ENCODE results near the gene FAM89B. TPM values are rescaled to one million over a fixed set of nuclear protein-coding genes. Genes with fewer than 3 reads are reported as not detected.

Gene FAM89B
- total RNA-seq, 2 experiments from 2014 or later: 12.8 to 22.7 TPM

GRCh38 chr11:65565624-65566453, 6.5 kb upstream of the FAM89B start:
- ChIA-PET CTCF (interaction anchor here (0.6 to 2.9 kb wide), 14 partner anchors 8 to 319 kb away, joined by 3 to 13 read pairs (median 4); partner anchors contain the start of genes EHBP1L1 and SIPA1), POLR2A (interaction anchor here (0.6 to 0.8 kb wide), 9 partner anchors 10 to 358 kb away, joined by 3 to 5 read pairs (median 4); no protein-coding TSS in a partner anchor)
- H3K4me1 Mint-ChIP-seq: peaks cover 42% of the 10 kb centered on the region
- intact Hi-C loops (cut with DNase I, micrococcal nuclease): no loop called here
- DNase-seq: peak; percentile 60
- H3K27ac Mint-ChIP-seq: peak overlapping the region; percentile 94
- ATAC-seq: peak; percentile 10
- peaks cover 18% of the 10 kb centered on the region for H3K36me3 Mint-ChIP-seq (ENCODE audit: low read depth)
- no peaks in the 10 kb centered on the region for H3K27me3 Mint-ChIP-seq
- no peaks in the 10 kb centered on the region for H3K9me3 Mint-ChIP-seq (ENCODE audit: low read depth)
- H3K4me3 Mint-ChIP-seq: peak overlapping the region; percentile 49

GRCh38 chr11:65569164-65569972, 3.0 kb upstream of the FAM89B start:
- Mint-ChIP-seq H3K27me3 (no peaks in the 10 kb centered on the region), H3K4me3 (peak overlapping the region; percentile 97), H3K36me3 (ENCODE audit: low read depth) (peaks cover 33% of the 10 kb centered on the region), H3K27ac (peak overlapping the region; percentile 96), H3K9me3 (ENCODE audit: low read depth) (no peaks in the 10 kb centered on the region), H3K4me1 (peaks cover 58% of the 10 kb centered on the region)
- POLR2A ChIA-PET: interaction anchor here (0.7 to 2.0 kb wide), 8 partner anchors 10 to 150 kb away, joined by 3 to 7 read pairs (median 5); partner anchors contain the start of gene MAP3K11
- DNase-seq (no peak), ATAC-seq (peak; percentile 21)
- intact Hi-C loops (cut with DNase I, micrococcal nuclease): no loop called here
- CTCF ChIA-PET: interaction anchor here (1.0 to 4.6 kb wide), 5 partner anchors 28 to 239 kb away, joined by 3 to 42 read pairs (median 3); partner anchors contain the start of gene PCNX3

- H3K9me3 Mint-ChIP-seq (ENCODE audit: low read depth): no peaks in the 10 kb centered on the region
- POLR2A ChIA-PET: interaction anchor here (0.5 to 2.0 kb wide), 10 partner anchors 11 to 151 kb away, joined by 3 to 7 read pairs (median 5); partner anchors contain the start of gene MAP3K11
- H3K4me1 Mint-ChIP-seq: peaks cover 60% of the 10 kb centered on the region
- no peaks in the 10 kb centered on the region for H3K27me3 Mint-ChIP-seq
- peak; percentile 100 for DNase-seq
- H3K27ac Mint-ChIP-seq: peak within 1 kb of the TSS; percentile 96
- intact Hi-C loops (cut with DNase I, micrococcal nuclease): loop anchor here (1.0 to 5.0 kb wide), 19 partner anchors 15 to 793 kb away; partner anchors contain the start of genes PCNX3 (in 2 of the 2), SLC25A45 (in 2 of the 2), ATG2A (in 1 of the 2) and BANF1 (in 1 of the 2)
- H3K4me3 Mint-ChIP-seq: peak within 1 kb of the TSS; percentile 97
- CTCF ChIA-PET: interaction anchor here (0.5 to 4.6 kb wide), 12 partner anchors 11 to 425 kb away, joined by 3 to 42 read pairs (median 4); partner anchors contain the start of gene PCNX3
- H3K36me3 Mint-ChIP-seq (ENCODE audit: low read depth): peaks cover 35% of the 10 kb centered on the region
- peak; percentile 75 for ATAC-seq
Observed at GRCh38 chr11:65569973-65570918, 2.1 kb upstream of the FAM89B start, which contains the start of gene ZNRD2. Gene ZNRD2, plus strand, starts transcription at chr11:65570477. Its CDS starts 15 bp downstream, at chr11:65570492.

- Mint-ChIP-seq H3K36me3 (ENCODE audit: low read depth) (peaks cover 36% of the 10 kb centered on the region), H3K9me3 (ENCODE audit: low read depth) (no peaks in the 10 kb centered on the region), H3K27ac (peak overlapping the region; percentile 89), H3K27me3 (no peaks in the 10 kb centered on the region), H3K4me3 (peak overlapping the region; percentile 97), H3K4me1 (peaks cover 52% of the 10 kb centered on the region)
- CTCF ChIA-PET: interaction anchor here (0.6 to 4.6 kb wide), 13 partner anchors 11 to 439 kb away, joined by 3 to 42 read pairs (median 4); partner anchors contain the start of gene PCNX3
- no peak for DNase-seq
- no peak for ATAC-seq
- intact Hi-C loops (cut with DNase I, micrococcal nuclease): loop anchor here (2.0 to 5.0 kb wide), 7 partner anchors 17 to 794 kb away; partner anchors contain the start of genes ATG2A (in 1 of the 2), CFL1 (in 1 of the 2), EHD1 (in 1 of the 2) and RAB1B (in 1 of the 2)
- POLR2A ChIA-PET: interaction anchor here (0.6 to 1.9 kb wide), 6 partner anchors 22 to 1068 kb away, joined by 3 to 9 read pairs (median 4); partner anchors contain the start of gene MALAT1
Observed at GRCh38 chr11:65571420-65571819, 918 bp upstream of the FAM89B start.

- H3K27ac Mint-ChIP-seq: peak overlapping the region; percentile 89
- POLR2A ChIA-PET: interaction anchor here (0.7 to 1.9 kb wide), 8 partner anchors 21 to 761 kb away, joined by 3 to 9 read pairs (median 3); partner anchors contain the start of gene MALAT1
- CTCF ChIA-PET: interaction anchor here (0.7 to 4.6 kb wide), 14 partner anchors 9 to 440 kb away, joined by 3 to 42 read pairs (median 4); partner anchors contain the start of gene PCNX3
- H3K9me3 Mint-ChIP-seq (ENCODE audit: low read depth): no peaks in the 10 kb centered on the region
- peak overlapping the region; percentile 97 for H3K4me3 Mint-ChIP-seq
- peaks cover 37% of the 10 kb centered on the region for H3K36me3 Mint-ChIP-seq (ENCODE audit: low read depth)
- ATAC-seq: no peak
- H3K4me1 Mint-ChIP-seq: peaks cover 50% of the 10 kb centered on the region
- H3K27me3 Mint-ChIP-seq: no peaks in the 10 kb centered on the region
- intact Hi-C loops (cut with DNase I, micrococcal nuclease): loop anchor here (1.0 to 5.0 kb wide), 9 partner anchors 17 to 795 kb away; partner anchors contain the start of genes ATG2A (in 1 of the 2), CFL1 (in 1 of the 2), EHD1 (in 1 of the 2) and KAT5 (in 1 of the 2)
- DNase-seq: no peak
Observed at GRCh38 chr11:65571940-65572339, 398 bp upstream of the FAM89B start.

GRCh38 chr11:65573391-65574079, 1.2 kb downstream of the FAM89B start:
- no peak for ATAC-seq
- no peaks in the 10 kb centered on the region for H3K27me3 Mint-ChIP-seq
- peaks cover 52% of the 10 kb centered on the region for H3K4me1 Mint-ChIP-seq
- intact Hi-C loops (cut with DNase I, micrococcal nuclease): loop anchor here (1.0 to 5.0 kb wide), 26 partner anchors 15 to 796 kb away; partner anchors contain the start of genes ATG2A (in 1 of the 2), BANF1 (in 1 of the 2), C11orf68 (in 1 of the 2) and CCDC85B (in 1 of the 2)
- H3K4me3 Mint-ChIP-seq: peak overlapping the region; percentile 90
- peak overlapping the region; percentile 83 for H3K27ac Mint-ChIP-seq
- peaks cover 37% of the 10 kb centered on the region for H3K36me3 Mint-ChIP-seq (ENCODE audit: low read depth)
- ChIA-PET CTCF (interaction anchor here (0.6 to 4.6 kb wide), 12 partner anchors 9 to 696 kb away, joined by 3 to 42 read pairs (median 4); partner anchors contain the start of gene PCNX3), POLR2A (interaction anchor here (1.5 to 1.8 kb wide), 2 partner anchors 33 to 74 kb away, joined by 6 to 9 read pairs; partner anchors contain the start of gene MALAT1)
- DNase-seq: peak; percentile 55
- no peaks in the 10 kb centered on the region for H3K9me3 Mint-ChIP-seq (ENCODE audit: low read depth)

GRCh38 chr11:65574109-65574810, 1.9 kb downstream of the FAM89B start:
- Mint-ChIP-seq H3K4me3 (peak overlapping the region; percentile 90), H3K27me3 (no peaks in the 10 kb centered on the region), H3K9me3 (ENCODE audit: low read depth) (no peaks in the 10 kb centered on the region), H3K27ac (peak overlapping the region; percentile 95), H3K36me3 (ENCODE audit: low read depth) (peaks cover 35% of the 10 kb centered on the region), H3K4me1 (peaks cover 49% of the 10 kb centered on the region)
- ChIA-PET CTCF (interaction anchor here (0.6 to 4.6 kb wide), 8 partner anchors 8 to 315 kb away, joined by 3 to 56 read pairs (median 4); partner anchors contain the start of gene FIBP), POLR2A (interaction anchor here (1.5 kb wide), 1 partner anchor 41 kb away, joined by 5 read pairs; the partner anchor contains the start of gene PCNX3)
- DNase-seq (peak; percentile 96), ATAC-seq (peak; percentile 34)
- intact Hi-C loops (cut with DNase I, micrococcal nuclease): loop anchor here (1.0 to 5.0 kb wide), 26 partner anchors 14 to 797 kb away; partner anchors contain the start of genes ATG2A (in 1 of the 2), BANF1 (in 1 of the 2), C11orf68 (in 1 of the 2) and CCDC85B (in 1 of the 2)

GRCh38 chr11:65574811-65575567, 2.7 kb downstream of the FAM89B start:
- Mint-ChIP-seq H3K4me3 (peak overlapping the region; percentile 90), H3K27me3 (no peaks in the 10 kb centered on the region), H3K9me3 (ENCODE audit: low read depth) (no peaks in the 10 kb centered on the region), H3K36me3 (ENCODE audit: low read depth) (peaks cover 42% of the 10 kb centered on the region), H3K4me1 (peaks cover 49% of the 10 kb centered on the region), H3K27ac (peak overlapping the region; percentile 95)
- ChIA-PET CTCF (interaction anchor here (1.0 to 3.6 kb wide), 8 partner anchors 9 to 314 kb away, joined by 3 to 56 read pairs (median 4); partner anchors contain the start of gene FIBP), POLR2A (interaction anchor here (1.0 to 1.5 kb wide), 4 partner anchors 40 to 153 kb away, joined by 3 to 7 read pairs (median 5); partner anchors contain the start of genes MALAT1, NEAT1 and PCNX3)
- intact Hi-C loops (cut with DNase I, micrococcal nuclease): loop anchor here (1.0 to 5.0 kb wide), 28 partner anchors 13 to 798 kb away; partner anchors contain the start of genes ATG2A (in 1 of the 2), BANF1 (in 1 of the 2), C11orf68 (in 1 of the 2) and CCDC85B (in 1 of the 2)
- DNase-seq (no peak), ATAC-seq (peak; percentile 3)

Data from activated CD4-positive, alpha-beta T cell treated with anti-CD3 and anti-CD28 coated beads for 36 hours (primary cell).